H1 (cell line): ENCODE data around the gene MTFR2. TPM values are rescaled to one million over a fixed set of nuclear protein-coding genes. Genes with fewer than 3 reads are reported as not detected.

Source experiments
- CTCF ChIA-PET: fragments of 300-600 bp; sonication (Branson Sonifier 250); formaldehyde crosslinking; loops from one replicate; lab custom pipeline; 2021; ENCODE audit not compliant: partially characterized antibody; lab: Charles Lee
- POLR2A ChIA-PET: fragments of 300-600 bp; sonication (Branson Sonifier 250); formaldehyde crosslinking; loops from one replicate; lab custom pipeline; 2021; ENCODE audit warnings: inconsistent platforms; ENCODE audit not compliant: partially characterized antibody; lab: Charles Lee
- DNase-seq, 2 experiments: peaks; one replicate each; pipeline versions ENCODE4 v3.0.0 to v3.0.0-alpha.2; 2010 to 2022; ENCODE audit warnings: low spot score in 2 of 2, low read depth in 1 of 2, mixed read lengths in 1 of 2
- FAIRE-seq: peaks from 2 replicates; lab custom pipeline; 2011; peaks lifted over from hg19 to GRCh38; lab: Jason Lieb, UNC
- H2AFZ ChIP-seq: 2 replicates; pipeline ENCODE4 v1.8.1; 2012; ENCODE audit warnings: low read length, inconsistent platforms
- H2AK5ac ChIP-seq: 2 replicates; pipeline ENCODE4 v1.6.1; 2013; ENCODE audit warnings: low read depth, low read length
- H2BK120ac ChIP-seq: replicated peaks from 2 replicates; pipeline ENCODE3; 2013; ENCODE audit warnings: low read depth, low read length, inconsistent platforms
- H2BK12ac ChIP-seq: 2 replicates; pipeline ENCODE4 v1.6.1; 2013; ENCODE audit warnings: low read depth, low read length
- H2BK15ac ChIP-seq: 2 replicates; pipeline ENCODE4 v1.6.1; 2013; ENCODE audit warnings: low read length
- H2BK20ac ChIP-seq: 2 replicates; pipeline ENCODE4 v1.6.1; 2013; ENCODE audit warnings: low read length
- H2BK5ac ChIP-seq: 2 replicates; pipeline ENCODE4 v1.6.1; 2013; ENCODE audit warnings: low read depth, low read length
- H3K14ac ChIP-seq: 2 replicates; pipeline ENCODE4 v1.6.1; 2013; ENCODE audit warnings: inconsistent platforms; ENCODE audit not compliant: insufficient read length
- H3K18ac ChIP-seq: 2 replicates; pipeline ENCODE4 v1.6.1; 2013; ENCODE audit warnings: low read length; ENCODE audit errors: extremely low read depth
- H3K23ac ChIP-seq: 2 replicates; pipeline ENCODE4 v1.6.1; 2013; ENCODE audit warnings: inconsistent platforms; ENCODE audit not compliant: insufficient read length
- H3K23me2 ChIP-seq: 2 replicates; pipeline ENCODE4 v1.6.1; 2013; ENCODE audit warnings: low read depth, low read length
- H3K27ac ChIP-seq: 2 replicates; pipeline ENCODE4 v1.6.1; 2011; ENCODE audit warnings: low read depth, low read length, inconsistent platforms
- H3K27me3 ChIP-seq, 4 experiments: replicated peaks in 1 of 4; 1 replicate in 1 of 4; 2 replicates in 3 of 4; pipeline versions ENCODE4 v1.6.1 to v1.8.1; 2011 to 2013; ENCODE audit warnings: low read length in 3 of 4, mild to moderate bottlenecking in 3 of 4, inconsistent platforms in 2 of 4, mixed read lengths in 2 of 4, moderate library complexity in 1 of 4; ENCODE audit not compliant: control insufficient read depth in 3 of 4, insufficient read depth in 3 of 4; ENCODE audit errors: extremely low read depth in 1 of 4
- H3K36me3 ChIP-seq, 4 experiments: 2 replicates each; pipeline versions ENCODE4 v1.6.1 to v1.8.1; 2011 to 2013; ENCODE audit warnings: mild to moderate bottlenecking in 4 of 4, low read length in 3 of 4, moderate library complexity in 2 of 4, control low read depth in 1 of 4, inconsistent platforms in 1 of 4; ENCODE audit not compliant: insufficient read depth in 4 of 4, control insufficient read depth in 2 of 4
- H3K4ac ChIP-seq: replicated peaks from 2 replicates; pipeline ENCODE3; 2013; ENCODE audit warnings: low read length, low read depth, mixed read lengths, inconsistent platforms; ENCODE audit not compliant: insufficient read length
- H3K4me1 ChIP-seq, 4 experiments: replicated peaks in 1 of 4; 1 replicate in 1 of 4; 2 replicates in 3 of 4; pipeline versions ENCODE4 v1.6.1 to v1.8.1; 2011 to 2013; ENCODE audit warnings: low read length in 3 of 4, inconsistent platforms in 2 of 4, mixed read lengths in 1 of 4; ENCODE audit not compliant: insufficient read depth in 4 of 4, control insufficient read depth in 3 of 4
- H3K4me2 ChIP-seq, 2 experiments: 2 replicates each; pipeline versions ENCODE4 v1.6.1 to v1.8.1; 2011 to 2013; ENCODE audit warnings: low read depth in 2 of 2, low read length in 2 of 2, control low read depth in 1 of 2, inconsistent platforms in 1 of 2, mild to moderate bottlenecking in 1 of 2; ENCODE audit not compliant: insufficient read depth in 1 of 2
- H3K4me3 ChIP-seq, 4 experiments: fragments of 200-600, 300-600 bp in 1 of 4; sonication (generic), shearing (Covaris generic), sonication (Bioruptor Twin) in 1 of 4; 2 replicates each; pipeline versions ENCODE4 v1.5.1 to v1.8.1; 2011 to 2016; ENCODE audit warnings: low read length in 4 of 4, low read depth in 3 of 4, control low read depth in 2 of 4, inconsistent platforms in 2 of 4, mild to moderate bottlenecking in 2 of 4, mixed read lengths in 1 of 4, moderate library complexity in 1 of 4; ENCODE audit not compliant: insufficient read depth in 2 of 4; ENCODE audit errors: extremely low read depth in 1 of 4
- H3K56ac ChIP-seq: replicated peaks from 2 replicates; pipeline ENCODE3; 2013; ENCODE audit warnings: low read depth, mild to moderate bottlenecking, mixed read lengths, low read length, inconsistent platforms; ENCODE audit not compliant: insufficient read length
- H3K79me1 ChIP-seq: 2 replicates; pipeline ENCODE4 v1.6.1; 2013; ENCODE audit warnings: low read depth, low read length, control low read depth
- H3K79me2 ChIP-seq, 2 experiments: 2 replicates each; pipeline versions ENCODE4 v1.6.1 to v1.8.1; 2012 to 2013; ENCODE audit warnings: low read length in 2 of 2, mild to moderate bottlenecking in 2 of 2, inconsistent platforms in 1 of 2; ENCODE audit not compliant: insufficient read depth in 2 of 2, control insufficient read depth in 1 of 2
- H3K9ac ChIP-seq, 4 experiments: replicated peaks in 1 of 4; 1 replicate in 1 of 4; 2 replicates in 3 of 4; pipeline versions ENCODE4 v1.6.1 to v1.8.1; 2011 to 2013; ENCODE audit warnings: low read depth in 3 of 4, low read length in 3 of 4, control low read depth in 2 of 4, mild to moderate bottlenecking in 2 of 4, moderate library complexity in 2 of 4, inconsistent platforms in 1 of 4; ENCODE audit errors: extremely low read depth in 1 of 4
- H3K9me3 ChIP-seq, 2 experiments: 2 replicates each; pipeline versions ENCODE4 v1.6.1 to v1.8.1; 2012 to 2013; ENCODE audit warnings: mild to moderate bottlenecking in 2 of 2, moderate library complexity in 2 of 2, control low read depth in 1 of 2, inconsistent platforms in 1 of 2, low read depth in 1 of 2, low read length in 1 of 2, mixed read lengths in 1 of 2; ENCODE audit not compliant: insufficient read depth in 2 of 2
- H4K20me1 ChIP-seq, 2 experiments: replicated peaks in 1 of 2; 2 replicates each; pipeline versions ENCODE3 to v1.8.1; 2011 to 2013; ENCODE audit warnings: inconsistent platforms in 2 of 2, low read length in 2 of 2, mild to moderate bottlenecking in 1 of 2; ENCODE audit not compliant: insufficient read depth in 2 of 2, control insufficient read depth in 1 of 2
- H4K5ac ChIP-seq: 2 replicates; pipeline ENCODE4 v1.6.1; 2013; ENCODE audit warnings: low read length, low read depth, mixed read lengths, inconsistent platforms; ENCODE audit not compliant: insufficient read length
- H4K8ac ChIP-seq: 2 replicates; pipeline ENCODE4 v1.8.0; 2013; ENCODE audit warnings: mild to moderate bottlenecking, moderate library complexity, low read length, inconsistent platforms; ENCODE audit not compliant: insufficient read depth; ENCODE audit errors: extremely low read depth
- H4K91ac ChIP-seq: replicated peaks from 2 replicates; pipeline ENCODE3; 2013; ENCODE audit warnings: low read length, mixed read lengths, inconsistent platforms; ENCODE audit not compliant: insufficient read length
- BCL11A ChIP-seq, 2 experiments: IDR thresholded peaks; one replicate each; pipeline ENCODE4 v1.6.1; 2011; ENCODE audit warnings: low read depth in 2 of 2, low read length in 2 of 2, mild to moderate bottlenecking in 2 of 2
- CBX8 ChIP-seq: fragments of 300-800, 300-1000 bp; sonication (generic); IDR thresholded peaks from 2 replicates; pipeline ENCODE4 v1.7.1; 2016; ENCODE audit warnings: low read depth, low read length, borderline replicate concordance
- CHD1 ChIP-seq: IDR thresholded peaks from 2 replicates; pipeline ENCODE4 v1.6.1; 2012; ENCODE audit warnings: low read depth, low read length, improper control_type of control experiment
- GTF2F1 ChIP-seq: IDR thresholded peaks from 2 replicates; pipeline ENCODE4 v1.6.1; 2012; ENCODE audit warnings: low read depth, low read length, improper control_type of control experiment, borderline replicate concordance
- HDAC2 ChIP-seq, 2 experiments: fragments of 300-600 bp in 1 of 2; sonication (generic) in 1 of 2; IDR thresholded peaks; 2 replicates each; pipeline ENCODE4 v1.6.1; 2011 to 2012; ENCODE audit warnings: low read depth in 2 of 2, low read length in 2 of 2, mild to moderate bottlenecking in 2 of 2, moderate library complexity in 2 of 2, borderline replicate concordance in 1 of 2, inconsistent platforms in 1 of 2
- KDM1A ChIP-seq: fragments of 200-600, 300-600 bp; sonication (generic); IDR thresholded peaks from 2 replicates; pipeline ENCODE4 v1.7.1; 2016; ENCODE audit warnings: mild to moderate bottlenecking, low read length, borderline replicate concordance
- KDM5A ChIP-seq: fragments of 200-600 bp; IDR thresholded peaks from 2 replicates; pipeline ENCODE4 v1.7.1; 2012; ENCODE audit warnings: mild to moderate bottlenecking, low read length, inconsistent platforms, mixed read lengths
- MAFK ChIP-seq: IDR thresholded peaks from 2 replicates; pipeline ENCODE4 v1.6.1; 2012; ENCODE audit warnings: low read depth, mild to moderate bottlenecking, improper control_type of control experiment, low read length
- POLR2A ChIP-seq, 2 experiments: IDR thresholded peaks; 1 replicate in 1 of 2; 2 replicates in 1 of 2; pipeline ENCODE4 v1.6.1; 2011; ENCODE audit warnings: low read depth in 2 of 2, low read length in 2 of 2, mild to moderate bottlenecking in 2 of 2; ENCODE audit errors: control extremely low read depth in 1 of 2
- RAD21 ChIP-seq, 2 experiments: IDR thresholded peaks in 1 of 2; conservative IDR thresholded peaks in 1 of 2; 2 replicates each; pipeline ENCODE4 v1.6.1; 2011; ENCODE audit warnings: low read depth in 2 of 2, low read length in 2 of 2, improper control_type of control experiment in 1 of 2, inconsistent platforms in 1 of 2, mild to moderate bottlenecking in 1 of 2, moderate library complexity in 1 of 2
- RNF2 ChIP-seq: fragments of 200-900, 300-1000 bp; sonication (generic); IDR thresholded peaks from 2 replicates; pipeline ENCODE4 v1.7.1; 2016; ENCODE audit warnings: borderline replicate concordance, low read depth, mild to moderate bottlenecking, antibody characterized with exemption, low read length; ENCODE audit not compliant: poor library complexity, severe bottlenecking; ENCODE audit errors: missing control alignments
- RXRA ChIP-seq: IDR thresholded peaks from 2 replicates; pipeline ENCODE4 v1.6.1; 2011; ENCODE audit warnings: low read depth, mild to moderate bottlenecking, low read length, moderate library complexity; ENCODE audit not compliant: insufficient read depth
- TCF12 ChIP-seq: IDR thresholded peaks from 2 replicates; pipeline ENCODE4 v1.6.1; 2011; ENCODE audit warnings: low read depth, mild to moderate bottlenecking, low read length
- WGBS, 2 experiments: shearing (Covaris generic) in 1 of 2; methylation state at CpG; one replicate each; pipeline versions ENCODE4 v1.1.6 to v1.1.7; 2013 to 2015; ENCODE audit warnings: low lambda C conversion rate in 2 of 2, mixed read lengths in 2 of 2, inconsistent platforms in 1 of 2, low coverage in 1 of 2, missing lambda C conversion rate in 1 of 2; ENCODE audit not compliant: insufficient replicate concordance in 2 of 2, insufficient coverage in 1 of 2, insufficient read length in 1 of 2; ENCODE audit errors: extremely low coverage in 1 of 2, missing lambda C conversion rate in 1 of 2; 5-methylcytosine and 5-hydroxymethylcytosine counted together
- polyA plus RNA-seq, 7 experiments: library from polyadenylated mRNA; depleted of rRNA in 3 of 7; stranded (reverse) in 5 of 7; unstranded in 2 of 7; fragments of >200 nt in 5 of 7; fragments of 200-250 nt in 2 of 7; gene quantifications; 1 replicate in 5 of 7; 2 replicates in 1 of 7; 4 replicates in 1 of 7; pipeline versions ENCODE4 v1.2.1 to v1.2.3, GENCODE V29; 2011 to 2013; ENCODE audit warnings: missing spikeins in 2 of 7, mixed read lengths in 2 of 7
- total RNA-seq: library from RNA; stranded (reverse); fragmentation: NEBNext Ultra II Directional; extraction: Animal tissue kit (Norgen Biotek cat#: 25700); gene quantifications from 2 replicates; pipeline ENCODE4 v1.2.1, GENCODE V29; 2021

MTFR2 gene
- total and polyA plus RNA-seq, 2 of the 8 experiments (the other 6 are each of a cell fraction or from before 2014, with no cell fraction given): 8.5 to 10.7 TPM

DNA sequence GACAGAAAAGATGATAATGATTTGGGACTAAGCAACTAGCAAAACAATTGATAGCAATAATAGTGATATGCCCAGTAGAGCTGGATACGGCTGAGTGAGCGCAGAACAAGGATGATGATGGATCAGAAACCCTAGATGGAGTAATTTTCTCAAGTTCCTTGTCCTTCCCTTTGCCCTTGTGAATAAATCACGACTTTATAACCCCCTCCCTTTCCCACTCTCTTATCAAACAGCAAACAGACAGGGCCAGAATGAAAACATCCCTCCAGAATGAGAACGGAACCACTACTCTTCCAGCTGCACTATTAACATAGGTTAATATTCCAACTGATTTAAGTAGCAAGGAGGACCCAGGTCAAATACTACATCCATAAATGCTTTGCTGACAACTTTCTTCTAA, 1.3 kb upstream of the MTFR2 start:
- FAIRE-seq (no peak), DNase-seq (no peak)
- H3K23ac ChIP-seq: no peak overlapping the region
- no peaks in the 10 kb centered on the region for H3K9me3 ChIP-seq
- ChIA-PET POLR2A (interaction anchor here (0.9 to 11.1 kb wide), 7 partner anchors 10 to 733 kb away, joined by 3 to 115 read pairs (median 5); partner anchors contain the start of genes BCLAF1 and MAP7), CTCF (interaction anchor here (1.4 to 2.5 kb wide), 3 partner anchors 22 to 299 kb away, joined by 3 to 8 read pairs (median 6); partner anchors contain the start of gene MAP7)
- WGBS, 2 experiments: 66% methylated on average over 4 of the region's 4 CpGs; no CpG with 5 or more reads in 1 of the 2 experiments
- no peaks in the 10 kb centered on the region for H3K27me3 ChIP-seq
- H3K56ac ChIP-seq: no peak overlapping the region
- H3K14ac ChIP-seq: no peak overlapping the region
- no peak overlapping the region for H3K27ac ChIP-seq
- peak overlapping the region in 2 of 4 experiments; percentile 85 to 97; a peak in 3 of 8 replicates for H3K4me3 ChIP-seq
- no peaks in the 10 kb centered on the region for H3K36me3 ChIP-seq
- H3K79me1 ChIP-seq: no peaks in the 10 kb centered on the region
- no peak overlapping the region for H4K8ac ChIP-seq
- no peak overlapping the region for H2BK20ac ChIP-seq
- H3K4me1 ChIP-seq: peaks cover 0 to 3% (median 0%) of the 10 kb centered on the region in 4 experiments; a peak in 2 of 7 replicates
- no peak overlapping the region for H4K91ac ChIP-seq
- no peak overlapping the region for H3K18ac ChIP-seq
- H2BK15ac ChIP-seq: no peak overlapping the region
- H2BK5ac ChIP-seq: no peak overlapping the region
- H2AFZ ChIP-seq: no peak overlapping the region
- no peak overlapping the region for H2BK12ac ChIP-seq
- no peak overlapping the region for H3K9ac ChIP-seq
- no peaks in the 10 kb centered on the region for H4K20me1 ChIP-seq
- H3K4ac ChIP-seq: no peak overlapping the region
- H3K23me2 ChIP-seq: peaks cover 2% of the 10 kb centered on the region; the same call in 1 of the 2 replicates
- no peak overlapping the region for H2AK5ac ChIP-seq
- no peak overlapping the region for H2BK120ac ChIP-seq
- peaks cover 0 to 6% of the 10 kb centered on the region in 2 experiments; a peak in 2 of 4 replicates for H3K79me2 ChIP-seq
- H3K4me2 ChIP-seq: peak overlapping the region; percentile 86 to 95; a peak in 2 of 4 replicates
- H4K5ac ChIP-seq: no peak overlapping the region
- TF ChIP-seq POLR2A (IDR thresholded peaks at IDR 0.05; ENCODE audit: control extremely low read depth in 1 of 2, low read depth in 2 of 2, low read length in 2 of 2) (no peak), CHD1 (no peak), KDM1A (no peak), GTF2F1 (no peak), RAD21 (IDR thresholded peaks at IDR 0.05 in 1 of 2, conservative IDR thresholded peaks at IDR 0.05 in 1 of 2; ENCODE audit: low read depth in 2 of 2, low read length in 2 of 2) (no peak), BCL11A (IDR thresholded peaks at IDR 0.05; ENCODE audit: low read depth in 2 of 2, low read length in 2 of 2) (no peak), HDAC2 (IDR thresholded peaks at IDR 0.05; ENCODE audit: borderline replicate concordance in 1 of 2, low read depth in 2 of 2, low read length in 2 of 2) (no peak), MAFK (no peak), CBX8 (no peak), RNF2 (no peak), TCF12 (no peak), KDM5A (no peak), RXRA (no peak)
